Uterus (tissue), 2 donors: ENCODE measurements around the gene PRMT7.

Source experiments
- POLR2A ChIP-seq, 2 donors: fragments of 450-650 bp; IDR thresholded peaks; one replicate each; pipeline ENCODE4 v1.6.1; 2016; ENCODE audit warnings: antibody characterized with exemption in 2 of 2, mild to moderate bottlenecking in 1 of 2, moderate library complexity in 1 of 2
- TF ChIP-seq, protein P1 (sequence below), 4 experiments: fragments of 200-600 bp in 2 of 4; fragments of 450-650 bp in 2 of 4; sonication (generic) in 2 of 4; IDR thresholded peaks; one replicate each; pipeline ENCODE4 v1.5.1; 2016 to 2019; ENCODE audit warnings: antibody characterized with exemption in 4 of 4, mild to moderate bottlenecking in 2 of 4, moderate library complexity in 1 of 4

DNA sequence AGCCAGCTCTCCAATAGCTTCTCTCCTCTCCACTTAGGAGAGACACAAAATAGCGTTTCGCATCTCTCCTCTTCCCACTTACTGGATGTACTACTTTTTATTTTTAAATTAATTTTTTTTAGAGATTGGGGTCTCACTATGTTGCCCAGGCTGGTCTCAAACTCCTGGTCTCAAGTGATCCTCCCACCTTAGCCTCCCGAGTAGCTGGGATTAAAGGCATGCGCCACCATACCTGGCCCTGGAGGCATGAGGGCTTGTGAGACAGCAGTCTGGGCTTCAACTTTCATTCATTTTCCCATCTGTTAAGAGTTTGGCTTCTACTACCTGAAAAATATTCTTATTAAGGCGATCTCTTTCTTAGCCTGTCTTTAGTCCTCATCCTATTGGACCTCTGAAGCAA lies 18.4 kb upstream of the PRMT7 start:
- TF ChIP-seq, protein P1, sequence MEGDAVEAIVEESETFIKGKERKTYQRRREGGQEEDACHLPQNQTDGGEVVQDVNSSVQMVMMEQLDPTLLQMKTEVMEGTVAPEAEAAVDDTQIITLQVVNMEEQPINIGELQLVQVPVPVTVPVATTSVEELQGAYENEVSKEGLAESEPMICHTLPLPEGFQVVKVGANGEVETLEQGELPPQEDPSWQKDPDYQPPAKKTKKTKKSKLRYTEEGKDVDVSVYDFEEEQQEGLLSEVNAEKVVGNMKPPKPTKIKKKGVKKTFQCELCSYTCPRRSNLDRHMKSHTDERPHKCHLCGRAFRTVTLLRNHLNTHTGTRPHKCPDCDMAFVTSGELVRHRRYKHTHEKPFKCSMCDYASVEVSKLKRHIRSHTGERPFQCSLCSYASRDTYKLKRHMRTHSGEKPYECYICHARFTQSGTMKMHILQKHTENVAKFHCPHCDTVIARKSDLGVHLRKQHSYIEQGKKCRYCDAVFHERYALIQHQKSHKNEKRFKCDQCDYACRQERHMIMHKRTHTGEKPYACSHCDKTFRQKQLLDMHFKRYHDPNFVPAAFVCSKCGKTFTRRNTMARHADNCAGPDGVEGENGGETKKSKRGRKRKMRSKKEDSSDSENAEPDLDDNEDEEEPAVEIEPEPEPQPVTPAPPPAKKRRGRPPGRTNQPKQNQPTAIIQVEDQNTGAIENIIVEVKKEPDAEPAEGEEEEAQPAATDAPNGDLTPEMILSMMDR (IDR thresholded peaks at IDR 0.05), result no peak
- no peak for TF ChIP-seq POLR2A (IDR thresholded peaks at IDR 0.05)
